GM23248 (cell line): ENCODE data around the gene OR6S1. TPM values are rescaled to one million over a fixed set of nuclear protein-coding genes. Genes with fewer than 3 reads are reported as not detected.

ENCODE experiments used
- DNase-seq: peaks from one replicate; pipeline ENCODE4 v3.0.0-alpha.2; 2015
- H2AFZ ChIP-seq: fragments of 200-600 bp; sonication (generic); 2 replicates; pipeline ENCODE4 v1.6.1; 2016; ENCODE audit warnings: antibody characterized with exemption
- H3F3A ChIP-seq: fragments of 200-600 bp; sonication (generic); 2 replicates; pipeline ENCODE4 v1.6.1; 2016; ENCODE audit warnings: mild to moderate bottlenecking, antibody characterized with exemption, mixed run types; ENCODE audit not compliant: insufficient read depth
- H3K27ac ChIP-seq: fragments of 200-600 bp; sonication (generic); 2 replicates; pipeline ENCODE4 v1.5.1; 2016; ENCODE audit warnings: mild to moderate bottlenecking
- H3K27me3 ChIP-seq: fragments of 200-600 bp; sonication (generic); replicated peaks from 2 replicates; pipeline ENCODE4 v1.6.1; 2016; ENCODE audit warnings: mild to moderate bottlenecking; ENCODE audit not compliant: insufficient read depth
- H3K36me3 ChIP-seq: fragments of 200-600 bp; sonication (generic); 2 replicates; pipeline ENCODE4 v1.6.1; 2016; ENCODE audit warnings: low read depth, mild to moderate bottlenecking
- H3K4me1 ChIP-seq: fragments of 200-600 bp; sonication (generic); 2 replicates; pipeline ENCODE4 v1.6.1; 2016; ENCODE audit warnings: mild to moderate bottlenecking; ENCODE audit not compliant: insufficient read depth
- H3K4me2 ChIP-seq: fragments of 200-600 bp; sonication (generic); one replicate; pipeline ENCODE4 v1.6.1; 2016; ENCODE audit warnings: mild to moderate bottlenecking; ENCODE audit not compliant: unreplicated experiment
- H3K4me3 ChIP-seq: fragments of 200-600 bp; sonication (generic); 2 replicates; pipeline ENCODE4 v1.5.1; 2016; ENCODE audit warnings: mild to moderate bottlenecking
- H3K79me2 ChIP-seq: fragments of 200-600 bp; sonication (generic); 2 replicates; pipeline ENCODE4 v1.6.1; 2016; ENCODE audit warnings: mild to moderate bottlenecking; ENCODE audit not compliant: insufficient read depth
- H3K9ac ChIP-seq: fragments of 200-600 bp; sonication (generic); 2 replicates; pipeline ENCODE4 v1.6.1; 2016; ENCODE audit warnings: mild to moderate bottlenecking
- H3K9me2 ChIP-seq: fragments of 200-600 bp; sonication (generic); 2 replicates; pipeline ENCODE4 v1.6.1; 2016; ENCODE audit warnings: mixed run types, mild to moderate bottlenecking, moderate library complexity; ENCODE audit not compliant: insufficient read depth
- H3K9me3 ChIP-seq: fragments of 200-600 bp; sonication (generic); one replicate; pipeline ENCODE4 v1.6.1; 2017; ENCODE audit warnings: low read depth
- H4K20me1 ChIP-seq: fragments of 200-600 bp; sonication (generic); 2 replicates; pipeline ENCODE4 v1.6.0; 2016; ENCODE audit not compliant: insufficient read depth
- EZH2 ChIP-seq: fragments of 200-600 bp; sonication (generic); IDR thresholded peaks from 2 replicates; pipeline ENCODE4 v1.6.1; 2018; ENCODE audit warnings: antibody characterized with exemption, mild to moderate bottlenecking; ENCODE audit not compliant: insufficient read depth, poor library complexity, severe bottlenecking
- EZH2phosphoT487 ChIP-seq: fragments of 200-600 bp; sonication (generic); IDR thresholded peaks from 2 replicates; pipeline ENCODE4 v1.6.1; 2018; ENCODE audit warnings: antibody characterized with exemption, moderate library complexity, mild to moderate bottlenecking, low read depth; ENCODE audit not compliant: insufficient read depth
- WGBS, 2 experiments: methylation state at CpG; one replicate each; pipeline ENCODE4 v1.1.6; 2015 to 2017; ENCODE audit warnings: low lambda C conversion rate in 2 of 2, low coverage in 1 of 2; ENCODE audit errors: missing lambda C conversion rate in 2 of 2; 5-methylcytosine and 5-hydroxymethylcytosine counted together
- in situ Hi-C: fragments of 300-500 bp; cut with MboI; formaldehyde crosslinking; loops from 2 replicates; pipeline ENCODE4 v1.15.0; 2020
- polyA plus RNA-seq: library from polyadenylated mRNA; unstranded; fragments of >200 nt; fragmentation: Nextera tagmentation; extraction: Ambion mirVana; gene quantifications from 2 replicates; pipeline ENCODE4 v1.2.1, GENCODE V29; 2016
- total RNA-seq: library from RNA; depleted of rRNA; stranded (reverse); fragments of >200 nt; shearing (Covaris generic); gene quantifications from 2 replicates; pipeline ENCODE4 v1.2.3, GENCODE V29; 2014

The OR6S1 gene
- total and polyA plus RNA-seq, 2 experiments from 2014 or later: not detected

DNA sequence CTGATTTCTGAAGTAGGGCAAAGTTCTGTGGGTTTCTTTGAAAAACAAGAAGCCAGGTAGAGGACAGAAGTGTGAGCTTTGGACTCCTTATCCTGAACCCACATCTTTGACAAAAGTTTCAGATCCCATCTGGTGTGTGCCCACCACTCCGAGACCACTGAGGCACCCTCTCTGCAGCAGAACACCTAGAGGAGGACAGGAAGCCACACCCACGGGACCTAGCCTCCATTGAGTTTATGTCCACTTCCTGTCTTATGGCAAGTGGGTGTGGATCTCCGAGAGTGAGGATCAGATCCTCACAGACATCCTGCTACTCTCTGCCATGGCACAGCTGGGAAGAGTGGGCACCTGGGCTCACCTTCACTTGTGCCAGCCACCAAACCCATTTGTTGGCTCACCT lies 16.8 kb upstream of the OR6S1 start:
- Histone ChIP-seq H3K27me3 (peaks cover 38% of the 10 kb centered on the region), H3K9me3 (no peaks in the 10 kb centered on the region), H3F3A (peaks cover 5% of the 10 kb centered on the region; the same call in 1 of the 2 replicates), H3K9me2 (no peaks in the 10 kb centered on the region), H3K4me3 (no peak overlapping the region), H3K9ac (no peak overlapping the region), H3K27ac (no peak overlapping the region), H3K4me2 (no peak overlapping the region), H4K20me1 (no peaks in the 10 kb centered on the region), H3K36me3 (no peaks in the 10 kb centered on the region), H3K4me1 (no peaks in the 10 kb centered on the region), H2AFZ (no peak overlapping the region), H3K79me2 (no peaks in the 10 kb centered on the region)
- TF ChIP-seq EZH2phosphoT487 (no peak), EZH2 (no peak)
- in situ Hi-C loops: no loop called here
- DNase-seq: no peak
- WGBS, 2 experiments: 35 to 50% methylated on average over 3 of the region's 3 CpGs

DNA sequence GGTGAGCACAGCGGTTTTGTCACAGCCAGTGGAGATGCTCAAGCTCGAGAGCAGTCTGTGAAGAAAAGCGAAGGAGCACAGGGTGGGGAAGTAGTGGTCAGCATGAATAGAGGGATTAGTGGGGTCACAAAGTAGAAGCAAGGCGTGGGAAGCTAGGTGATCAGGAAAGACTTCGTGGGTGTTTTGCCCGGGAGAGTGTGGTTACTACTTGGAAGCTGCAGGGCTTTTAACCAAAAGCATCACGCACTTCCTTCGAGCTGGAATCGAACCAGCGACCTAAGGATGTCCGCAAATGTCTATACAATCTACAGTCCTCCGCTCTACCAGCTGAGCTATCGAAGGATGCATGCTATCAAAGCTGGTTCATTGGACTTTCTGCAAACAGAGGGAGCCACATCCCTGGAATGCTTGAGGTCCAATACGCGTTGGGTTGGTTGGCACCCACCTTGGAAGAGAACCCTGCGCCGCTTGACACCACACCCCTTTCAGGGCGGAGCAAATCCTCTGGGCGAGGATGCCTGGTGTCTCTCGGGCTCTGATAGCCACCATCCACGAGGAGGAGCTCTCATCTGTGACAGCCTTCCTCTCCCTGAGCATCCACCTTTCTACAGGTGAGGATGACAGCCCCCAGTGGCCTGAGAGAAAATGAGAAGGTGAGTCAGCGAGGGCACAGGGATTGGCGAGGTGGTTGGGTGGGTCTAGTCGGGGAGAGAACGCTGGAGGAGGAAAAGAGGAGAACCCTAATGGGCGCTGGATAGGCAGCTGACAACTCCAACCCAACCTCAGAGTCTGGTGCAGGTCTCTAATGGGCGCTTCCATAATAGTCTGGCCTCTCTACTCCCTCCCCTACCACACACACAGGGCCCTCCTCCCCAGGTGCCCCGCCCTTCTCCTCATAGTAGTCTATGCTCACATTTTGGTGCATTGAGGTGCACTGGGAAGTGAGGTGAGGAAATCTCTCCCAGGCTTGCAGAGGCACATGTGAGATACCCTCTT lies 16.0 kb upstream of the OR6S1 start:
- Histone ChIP-seq H4K20me1 (no peaks in the 10 kb centered on the region), H2AFZ (no peak overlapping the region), H3K9ac (no peak overlapping the region), H3K4me3 (no peak overlapping the region), H3K79me2 (no peaks in the 10 kb centered on the region), H3K4me1 (no peaks in the 10 kb centered on the region), H3F3A (peaks cover 3% of the 10 kb centered on the region; the same call in 1 of the 2 replicates), H3K9me2 (no peaks in the 10 kb centered on the region), H3K4me2 (no peak overlapping the region), H3K27me3 (peaks cover 38% of the 10 kb centered on the region), H3K9me3 (no peaks in the 10 kb centered on the region), H3K27ac (no peak overlapping the region), H3K36me3 (no peaks in the 10 kb centered on the region)
- no peak for TF ChIP-seq EZH2
- TF ChIP-seq EZH2phosphoT487: no peak
- in situ Hi-C loops: no loop called here
- no peak for DNase-seq
- 19 to 23% methylated on average over 27 to 28 of the region's 28 CpGs for WGBS, 2 experiments

DNA sequence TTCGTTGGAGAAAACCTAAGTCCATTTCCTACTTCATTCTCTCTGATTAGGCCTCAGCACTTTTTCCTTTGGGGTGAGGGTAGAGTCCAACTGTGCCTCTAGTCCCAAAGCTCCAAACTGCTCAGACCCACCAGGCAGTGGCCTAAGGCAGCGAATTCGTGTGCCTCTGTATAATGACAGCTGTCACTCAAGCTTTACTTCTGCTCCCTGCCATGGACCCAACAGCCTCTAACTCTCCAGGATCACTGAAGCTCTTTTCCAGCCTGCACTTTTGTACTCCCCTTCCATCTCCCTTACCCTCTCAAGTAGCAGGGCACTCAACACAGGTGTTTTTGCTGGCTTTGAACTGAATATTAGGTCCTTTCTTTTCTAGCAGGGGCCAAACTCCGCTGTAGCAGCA lies 14.8 kb upstream of the OR6S1 start:
- H3K4me3 ChIP-seq: no peak overlapping the region
- no peak for DNase-seq
- H3K4me1 ChIP-seq: no peaks in the 10 kb centered on the region
- 47 to 50% methylated on average over 4 of the region's 4 CpGs for WGBS, 2 experiments
- TF ChIP-seq EZH2: no peak
- no peak for TF ChIP-seq EZH2phosphoT487
- H3K9me2 ChIP-seq: no peaks in the 10 kb centered on the region
- H3K27ac ChIP-seq: no peak overlapping the region
- H2AFZ ChIP-seq: no peak overlapping the region
- no peaks in the 10 kb centered on the region for H3K9me3 ChIP-seq
- no peaks in the 10 kb centered on the region for H4K20me1 ChIP-seq
- no peaks in the 10 kb centered on the region for H3F3A ChIP-seq
- H3K4me2 ChIP-seq: no peak overlapping the region
- H3K27me3 ChIP-seq: peaks cover 38% of the 10 kb centered on the region
- no peaks in the 10 kb centered on the region for H3K79me2 ChIP-seq
- H3K36me3 ChIP-seq: no peaks in the 10 kb centered on the region
- H3K9ac ChIP-seq: no peak overlapping the region
- in situ Hi-C loops: no loop called here

DNA sequence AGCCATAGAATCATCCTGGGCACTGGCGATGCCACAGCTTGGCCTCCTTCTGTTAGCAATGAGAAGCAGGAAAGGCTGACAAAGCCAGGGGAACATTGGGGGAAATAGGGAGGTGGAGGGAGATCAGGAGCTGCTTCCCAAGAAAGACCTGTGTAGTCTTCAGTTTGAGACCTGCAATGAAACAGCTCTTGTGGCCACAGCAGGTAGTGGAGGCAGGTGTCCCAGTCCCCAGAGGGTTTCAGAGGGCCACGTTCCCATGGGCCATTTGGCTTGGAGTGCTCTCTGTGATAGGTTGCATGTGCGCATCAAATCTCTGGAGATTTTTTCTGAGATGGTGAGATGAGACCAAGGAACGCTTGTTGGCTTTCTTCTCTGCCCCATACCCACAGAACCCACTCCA lies 14.4 kb upstream of the OR6S1 start:
- H3K27me3 ChIP-seq: peaks cover 38% of the 10 kb centered on the region
- 52 to 55% methylated on average over 4 of the region's 4 CpGs for WGBS, 2 experiments
- no peaks in the 10 kb centered on the region for H3K36me3 ChIP-seq
- H3K4me3 ChIP-seq: no peak overlapping the region
- no peaks in the 10 kb centered on the region for H3K79me2 ChIP-seq
- no peaks in the 10 kb centered on the region for H3F3A ChIP-seq
- no peak overlapping the region for H2AFZ ChIP-seq
- H3K4me2 ChIP-seq: no peak overlapping the region
- no peak overlapping the region for H3K9ac ChIP-seq
- H3K9me3 ChIP-seq: no peaks in the 10 kb centered on the region
- no peaks in the 10 kb centered on the region for H3K4me1 ChIP-seq
- H3K27ac ChIP-seq: no peak overlapping the region
- H3K9me2 ChIP-seq: no peaks in the 10 kb centered on the region
- TF ChIP-seq EZH2phosphoT487 (no peak), EZH2 (no peak)
- DNase-seq: no peak
- in situ Hi-C loops: no loop called here
- H4K20me1 ChIP-seq: no peaks in the 10 kb centered on the region
